Calu3 (cell line): ENCODE measurements around the gene IGIP. TPM values are rescaled to one million over a fixed set of nuclear protein-coding genes. Genes with fewer than 3 reads are reported as not detected.

Experiments
- BruUV-seq: library from RNA; stranded (reverse); fragments of 400-500 nt; replicated peaks from 2 replicates; lab custom pipeline; 2021; lab: Mats Ljungman, UMichigan
- CTCF ChIA-PET: fragments of 300-600 bp; sonication (Branson Sonifier 250); formaldehyde crosslinking; loops from one replicate; lab custom pipeline; 2022; ENCODE audit warnings: antibody characterized with exemption; lab: Charles Lee
- DNase-seq: peaks from one replicate; pipeline ENCODE4 v3.0.0; 2022
- H3K27ac Mint-ChIP-seq: one replicate; pipeline ENCODE4 v1.8.0; 2022; ENCODE audit warnings: mixed read lengths; ENCODE audit not compliant: unreplicated experiment
- H3K27me3 Mint-ChIP-seq: one replicate; pipeline ENCODE4 v1.8.0; 2022; ENCODE audit warnings: mixed read lengths; ENCODE audit not compliant: unreplicated experiment
- H3K36me3 Mint-ChIP-seq: one replicate; pipeline ENCODE4 v1.8.0; 2022; ENCODE audit warnings: mild to moderate bottlenecking, moderate library complexity, mixed read lengths; ENCODE audit not compliant: insufficient read depth, unreplicated experiment
- H3K4me1 Mint-ChIP-seq: one replicate; pipeline ENCODE4 v1.8.0; 2022; ENCODE audit warnings: mild to moderate bottlenecking, low read depth, mixed read lengths; ENCODE audit not compliant: unreplicated experiment
- H3K4me3 Mint-ChIP-seq: one replicate; pipeline ENCODE4 v1.8.0; 2022; ENCODE audit warnings: mild to moderate bottlenecking, low read depth, moderate library complexity, mixed read lengths; ENCODE audit not compliant: unreplicated experiment
- H3K9me3 Mint-ChIP-seq: one replicate; pipeline ENCODE4 v1.8.0; 2022; ENCODE audit warnings: low read depth, mixed read lengths; ENCODE audit not compliant: unreplicated experiment
- CTCF ChIP-seq: fragments of 200-600 bp; IDR thresholded peaks from one replicate; pipeline ENCODE4 v1.8.0; 2022; ENCODE audit warnings: antibody characterized with exemption; ENCODE audit not compliant: unreplicated experiment
- intact Hi-C: fragments of 100-400 bp; cut with micrococcal nuclease; formaldehyde crosslinking; loops from one replicate; pipeline ENCODE4 v1.10.0; 2022; ENCODE audit not compliant: unreplicated experiment
- total RNA-seq: library from RNA; stranded (reverse); gene quantifications from 2 replicates; pipeline ENCODE4 v1.2.3, GENCODE V29; 2022

Gene IGIP
- total RNA-seq, 1 experiment from 2014 or later = 6.2 TPM

DNA sequence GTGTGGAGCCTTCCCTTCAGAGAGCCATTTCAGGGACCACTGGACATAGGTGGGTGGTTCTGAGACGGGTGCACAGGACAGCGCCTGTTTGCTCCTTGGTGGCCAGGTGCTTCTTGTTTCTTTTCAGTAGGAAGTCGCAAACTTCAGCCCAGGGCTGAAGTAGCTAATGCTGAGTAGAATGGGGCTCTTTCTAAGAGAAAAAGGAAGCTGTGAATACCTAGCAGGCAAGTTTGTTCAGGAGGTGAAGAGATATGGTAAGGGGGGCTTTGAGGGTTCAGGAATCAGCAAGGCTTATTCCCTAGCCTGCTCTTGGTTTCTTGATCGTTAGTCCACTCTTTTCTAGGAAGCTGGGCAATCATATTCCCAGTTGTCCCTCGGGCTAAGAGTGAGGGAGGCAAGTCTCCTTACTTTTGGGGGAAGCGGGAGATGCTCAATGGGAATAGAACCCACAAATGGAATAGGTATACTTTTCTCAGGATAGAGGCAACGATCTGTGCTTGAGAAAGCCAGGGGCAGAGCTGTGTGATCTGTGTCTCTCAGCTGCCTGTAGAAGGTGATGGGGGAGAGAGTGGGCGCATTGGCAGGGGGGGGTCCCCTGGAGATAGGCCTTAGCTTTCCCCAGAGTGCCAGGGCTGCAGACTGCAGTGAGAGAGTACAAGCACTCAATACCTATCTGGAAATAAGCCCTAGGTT, 13.7 kb upstream of the IGIP start:
- no peak for DNase-seq
- Mint-ChIP-seq H3K27me3 (peaks cover 52% of the 10 kb centered on the region), H3K9me3 (no peaks in the 10 kb centered on the region), H3K36me3 (peaks cover 52% of the 10 kb centered on the region), H3K4me1 (peaks cover 48% of the 10 kb centered on the region), H3K4me3 (peak overlapping the region; percentile 86), H3K27ac (peak overlapping the region; percentile 40)
- no peak for TF ChIP-seq CTCF
- CTCF ChIA-PET = interaction anchor here (0.7 kb wide), 1 partner anchor 242 kb away, joined by 7 read pairs; no protein-coding TSS in a partner anchor
- no TSS peak for BruUV-seq
- intact Hi-C loops = no loop called here

DNA sequence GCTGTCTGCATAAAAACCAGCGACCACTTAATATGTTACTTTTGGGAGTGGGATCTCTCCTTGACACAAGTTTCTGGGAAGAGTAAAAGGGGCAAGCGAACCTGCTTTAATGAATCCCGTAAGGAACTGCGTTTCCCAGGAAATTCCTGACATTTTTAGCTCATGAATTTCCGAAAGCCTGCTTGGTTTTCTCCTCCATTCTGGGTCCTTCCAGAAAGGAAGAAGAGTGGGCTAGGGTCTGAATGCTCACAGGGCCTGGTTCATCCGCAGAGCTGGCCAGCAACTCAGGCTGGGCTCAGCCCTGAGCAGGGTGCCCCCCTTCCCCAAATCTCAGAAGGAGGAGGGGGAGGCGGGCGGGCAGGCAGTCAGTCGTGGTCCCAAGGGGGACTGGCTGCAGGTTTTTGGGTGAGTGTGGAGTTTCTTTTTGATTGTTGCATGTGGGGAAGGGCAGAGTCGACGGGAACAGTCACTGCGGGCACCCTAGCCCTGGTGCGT, 13.0 kb upstream of the IGIP start:
- no peak for TF ChIP-seq CTCF
- Mint-ChIP-seq H3K4me3 (peak overlapping the region; percentile 86), H3K36me3 (peaks cover 45% of the 10 kb centered on the region), H3K27ac (peak overlapping the region; percentile 63), H3K9me3 (no peaks in the 10 kb centered on the region), H3K27me3 (peaks cover 52% of the 10 kb centered on the region), H3K4me1 (peaks cover 54% of the 10 kb centered on the region)
- intact Hi-C loops = no loop called here
- no peak for DNase-seq
- CTCF ChIA-PET = interaction anchor here (0.7 kb wide), 1 partner anchor 241 kb away, joined by 7 read pairs; no protein-coding TSS in a partner anchor
- BruUV-seq = no TSS peak

- peaks cover 40% of the 10 kb centered on the region for H3K36me3 Mint-ChIP-seq
- H3K4me1 Mint-ChIP-seq = peaks cover 59% of the 10 kb centered on the region
- H3K27me3 Mint-ChIP-seq = peaks cover 52% of the 10 kb centered on the region
- H3K27ac Mint-ChIP-seq = peak overlapping the region; percentile 63
- intact Hi-C loops = no loop called here
- TF ChIP-seq CTCF = no peak
- peak; percentile 23 for DNase-seq
- CTCF ChIA-PET = interaction anchor here (0.6 to 0.7 kb wide), 2 partner anchors 41 to 245 kb away, joined by 3 read pairs; no protein-coding TSS in a partner anchor
- no peaks in the 10 kb centered on the region for H3K9me3 Mint-ChIP-seq
- BruUV-seq = no TSS peak
- peak overlapping the region; percentile 86 for H3K4me3 Mint-ChIP-seq
Observed at GRCh38 chr5:140113180-140113698, 12.5 kb upstream of the IGIP start.

GRCh38 chr5:140113699-140114263, 12.0 kb upstream of the IGIP start, which contains the start of gene PURA:
PURA (plus strand) TSS chr5:140114109; CDS start chr5:140114182, 73 bp downstream.
- CTCF ChIA-PET = interaction anchor here (0.6 to 1.5 kb wide), 4 partner anchors 13 to 245 kb away, joined by 3 to 4 read pairs (median 3); no protein-coding TSS in a partner anchor
- Mint-ChIP-seq H3K27ac (peak within 1 kb of the TSS; percentile 63), H3K4me1 (peaks cover 63% of the 10 kb centered on the region), H3K9me3 (no peaks in the 10 kb centered on the region), H3K27me3 (peaks cover 49% of the 10 kb centered on the region), H3K36me3 (peaks cover 35% of the 10 kb centered on the region), H3K4me3 (peak within 1 kb of the TSS; percentile 86)
- BruUV-seq = no TSS peak
- peak; percentile 39 for TF ChIP-seq CTCF
- intact Hi-C loops = no loop called here
- DNase-seq = peak; percentile 98
